Activated CD4-positive, CD25-positive, alpha-beta regulatory T cell (primary cell): ENCODE results near the gene LRIG3.
"Not testable (repeated sequence)": the region's sequence is repeated elsewhere in the genome, so short reads cannot be mapped to it uniquely, and the experiment has no call there.

Experiments
- DNase-seq, 4 experiments: peaks; one replicate each; lab custom pipeline; 2025; lab: John Stamatoyannopoulos, UW

LRIG3 gene

GRCh38 chr12:58920102-58920960, at the start of gene LRIG3:
Gene LRIG3 (minus strand): TSS chr12:58920504. CDS start chr12:58920235, 269 bp downstream.
- no peak for DNase-seq

- no peak for DNase-seq
These were observed 48.9 kb upstream of the LRIG3 start for GRCh38 chr12:58969237-58969636.

- no peak for DNase-seq
These were observed 47.3 kb upstream of the LRIG3 start for GRCh38 chr12:58967561-58967960.

- DNase-seq: no peak
These were observed 46.6 kb upstream of the LRIG3 start for GRCh38 chr12:58966939-58967338.

GRCh38 chr12:58965568-58965967, 45.3 kb upstream of the LRIG3 start:
- no peak for DNase-seq

- no peak for DNase-seq
These were observed 43.5 kb upstream of the LRIG3 start for GRCh38 chr12:58963844-58964243.

- no peak for DNase-seq
These were observed 41.6 kb upstream of the LRIG3 start for GRCh38 chr12:58961906-58962305.

GRCh38 chr12:58961166-58961565, 40.9 kb upstream of the LRIG3 start:
- no peak for DNase-seq

- DNase-seq: no peak
These were observed 39.5 kb upstream of the LRIG3 start for GRCh38 chr12:58959639-58960300.

- no peak for DNase-seq
These were observed 37.0 kb upstream of the LRIG3 start for GRCh38 chr12:58957298-58957697.

GRCh38 chr12:58955849-58956248, 35.5 kb upstream of the LRIG3 start:
- DNase-seq: no peak

GRCh38 chr12:58954002-58954401, 33.7 kb upstream of the LRIG3 start:
- no peak for DNase-seq

GRCh38 chr12:58950739-58951100, 30.4 kb upstream of the LRIG3 start:
- DNase-seq: no peak

GRCh38 chr12:58949954-58950738, 29.8 kb upstream of the LRIG3 start:
- not testable (repeated sequence) for DNase-seq

- DNase-seq: no peak
These were observed 22.8 kb upstream of the LRIG3 start for GRCh38 chr12:58943079-58943478.

- no peak for DNase-seq
These were observed 22.0 kb upstream of the LRIG3 start for GRCh38 chr12:58942345-58942744.

- DNase-seq: no peak
These were observed 19.2 kb upstream of the LRIG3 start for GRCh38 chr12:58939399-58940100.

- DNase-seq: no peak
These were observed 18.1 kb upstream of the LRIG3 start for GRCh38 chr12:58938440-58938839.

GRCh38 chr12:58934528-58934927, 14.2 kb upstream of the LRIG3 start:
- DNase-seq: no peak

- no peak for DNase-seq
These were observed 12.7 kb upstream of the LRIG3 start for GRCh38 chr12:58932806-58933681.

- DNase-seq: no peak
These were observed 11.2 kb upstream of the LRIG3 start for GRCh38 chr12:58931518-58931917.
